Cortex of kidney (tissue), 1 donor: Measurements from ENCODE around the gene CTNND2.

Experiments used
- DNase-seq: peaks from one replicate; lab custom pipeline; 2025; lab: John Stamatoyannopoulos, UW

CTNND2 gene

DNA sequence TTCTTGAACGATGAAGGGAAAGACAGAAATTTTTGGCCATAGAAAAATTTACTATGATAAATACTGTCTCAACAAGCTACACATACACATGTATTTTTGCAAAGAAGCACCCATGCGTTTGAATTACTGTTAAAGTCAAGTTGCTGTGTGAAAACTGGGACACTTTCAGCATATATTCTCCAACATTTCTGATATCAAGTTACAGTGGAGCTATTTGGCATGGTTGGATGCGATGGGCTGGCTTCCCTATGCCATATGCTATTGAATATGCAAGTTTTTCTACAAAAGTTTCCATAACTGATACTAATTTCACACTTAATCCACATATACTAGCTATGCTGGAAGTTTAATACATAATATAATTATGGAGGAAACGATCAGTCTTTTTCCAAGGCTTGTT, 381.4 kb downstream of the CTNND2 start:
- DNase-seq, result no peak

GRCh38 chr5:11520241-11520930, 383.9 kb downstream of the CTNND2 start:
- no peak for DNase-seq

DNA sequence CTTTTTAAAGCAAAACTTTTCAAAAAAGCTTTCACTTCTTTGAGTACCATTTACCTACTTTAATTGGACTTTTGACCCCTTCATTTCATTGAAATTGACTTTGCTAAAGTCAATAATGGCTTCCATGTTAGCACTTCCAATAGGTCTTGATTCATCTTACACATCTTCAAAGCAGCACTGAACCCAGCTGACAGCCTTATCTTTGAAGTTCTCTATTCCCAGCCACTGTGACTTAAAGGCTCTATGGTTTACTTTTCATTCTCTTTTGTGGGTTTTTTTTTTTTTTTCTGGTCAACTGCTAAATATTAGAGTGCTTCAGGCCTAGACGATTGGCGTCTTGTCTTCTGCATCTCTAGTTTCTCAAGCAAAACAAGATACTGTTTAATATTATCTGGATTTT, 385.0 kb downstream of the CTNND2 start:
- no peak for DNase-seq

DNA sequence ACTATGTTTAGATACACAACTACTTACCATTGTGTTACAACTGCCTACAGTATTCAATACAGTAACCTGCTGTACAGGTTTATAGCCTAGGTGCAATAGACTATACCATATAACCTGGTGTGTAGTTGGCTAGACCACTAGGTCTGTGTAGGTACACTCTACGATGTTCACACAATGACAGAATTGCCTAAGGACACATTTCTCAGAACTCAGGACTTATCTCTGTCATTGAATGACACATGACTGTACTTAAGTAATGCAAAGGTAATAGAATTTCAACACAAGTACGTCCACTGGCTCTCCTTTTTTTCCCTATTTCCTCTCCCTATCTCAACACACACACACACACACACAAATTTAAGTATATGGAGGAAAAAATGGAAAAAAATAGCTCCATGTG, 385.6 kb downstream of the CTNND2 start:
- DNase-seq, result no peak

DNA sequence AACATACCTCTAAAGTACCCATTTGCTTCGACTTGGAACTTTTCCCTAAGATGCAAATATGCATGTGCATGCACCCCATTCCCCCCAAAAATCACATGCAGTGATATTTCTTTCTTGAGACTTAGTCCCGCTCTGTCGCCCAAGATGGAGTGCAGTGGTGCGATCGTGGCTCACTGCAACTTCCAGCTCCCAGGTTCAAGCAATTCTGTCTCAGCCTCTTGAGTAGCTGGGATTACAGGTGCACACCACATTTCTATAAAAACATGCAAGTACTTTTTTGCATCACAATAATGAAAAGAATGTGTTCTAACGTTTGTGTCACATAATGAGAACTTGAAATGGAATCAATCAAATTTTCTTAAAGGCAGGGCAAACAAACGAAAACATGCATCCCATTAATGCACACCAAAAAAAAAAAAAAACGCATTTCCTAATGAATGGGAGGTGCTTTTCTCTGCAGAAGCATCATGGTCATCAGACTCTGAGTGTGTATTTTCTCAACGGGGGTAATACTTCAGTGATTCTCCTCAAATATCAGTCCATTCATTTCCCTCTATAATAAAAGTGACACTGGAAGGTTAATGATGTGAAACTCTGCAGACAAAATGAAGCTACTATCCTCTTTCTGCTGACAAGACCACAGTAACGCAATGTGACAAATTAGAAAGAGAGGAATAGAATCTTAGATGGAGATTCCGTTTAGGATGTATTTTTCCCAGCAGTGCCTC, 389.4 kb downstream of the CTNND2 start:
- no peak for DNase-seq

GRCh38 chr5:11511878-11512277, 392.4 kb downstream of the CTNND2 start:
- no peak for DNase-seq

DNA sequence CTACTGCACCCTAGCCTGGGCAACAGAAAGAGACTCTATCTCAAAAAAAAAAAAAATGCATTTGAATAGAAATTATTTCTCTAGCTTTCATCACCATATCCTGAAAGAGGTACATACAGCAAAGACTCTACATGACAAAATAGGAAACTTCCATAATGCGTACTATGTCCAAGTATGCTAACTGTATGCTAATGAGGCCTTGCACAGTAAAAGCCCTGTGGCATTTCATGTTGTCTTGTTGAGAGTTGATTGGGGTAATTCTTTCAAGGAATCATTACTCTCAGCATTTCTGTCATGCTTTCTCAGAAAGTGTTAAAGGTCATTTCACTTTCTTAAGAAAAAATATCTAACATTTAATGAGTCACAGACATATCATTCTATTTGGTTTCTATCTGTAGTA, 393.4 kb downstream of the CTNND2 start:
- no peak for DNase-seq

- DNase-seq, result no peak
Observed at GRCh38 chr5:11509793-11510192, 394.5 kb downstream of the CTNND2 start.

DNA sequence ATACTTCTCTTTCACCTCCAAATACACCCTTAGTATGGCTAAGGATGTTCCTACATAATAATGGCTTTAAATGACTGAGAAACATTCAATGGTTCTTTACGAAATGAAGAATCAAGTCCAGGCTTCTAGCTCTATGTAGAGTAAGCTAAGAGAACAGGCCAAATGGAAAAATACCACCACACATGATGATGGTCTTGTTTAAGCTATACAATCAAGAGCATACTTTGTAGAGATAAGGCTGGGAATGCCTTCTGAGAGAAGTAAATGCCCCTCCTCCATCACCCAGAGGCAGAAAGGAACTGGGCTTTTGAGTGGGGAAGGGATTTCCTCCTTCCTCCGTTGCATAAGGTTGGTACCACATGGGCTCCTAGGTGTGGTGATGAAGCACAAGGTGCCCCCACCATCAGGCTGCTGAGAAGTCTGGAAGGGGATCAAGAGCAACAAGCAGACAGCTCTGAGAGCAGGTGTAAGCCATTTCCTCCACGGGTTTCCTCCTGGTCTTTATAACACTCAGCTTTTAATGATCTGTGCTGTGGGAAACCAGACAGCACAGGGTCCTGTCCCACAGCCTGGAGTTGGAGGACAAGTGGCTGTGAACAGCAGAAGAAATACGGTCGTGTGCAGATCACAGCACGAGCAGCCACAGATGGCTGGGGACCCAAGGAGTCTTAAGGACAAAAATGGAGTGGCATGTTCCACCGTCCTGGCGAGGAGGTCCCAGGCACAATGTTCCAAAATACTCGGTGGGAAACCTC, 396.9 kb downstream of the CTNND2 start:
- no peak for DNase-seq

DNA sequence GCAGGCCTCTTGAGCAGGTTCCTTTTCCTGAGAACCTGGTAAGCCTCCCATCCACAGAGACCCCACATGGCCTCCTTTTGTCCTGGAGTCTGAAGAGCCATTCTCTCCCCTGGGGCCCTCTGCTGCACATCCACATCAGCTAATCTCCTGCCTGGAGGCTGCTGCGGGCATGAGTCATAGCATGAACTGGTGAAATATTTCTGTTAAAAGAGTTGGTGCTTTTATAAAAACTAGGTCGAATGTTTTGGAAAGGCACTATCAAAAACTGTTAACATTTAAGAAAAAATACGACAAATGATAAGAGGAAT, 399.4 kb downstream of the CTNND2 start:
- no peak for DNase-seq

- no peak for DNase-seq
Observed at GRCh38 chr5:11504065-11504885, 400.0 kb downstream of the CTNND2 start.

DNA sequence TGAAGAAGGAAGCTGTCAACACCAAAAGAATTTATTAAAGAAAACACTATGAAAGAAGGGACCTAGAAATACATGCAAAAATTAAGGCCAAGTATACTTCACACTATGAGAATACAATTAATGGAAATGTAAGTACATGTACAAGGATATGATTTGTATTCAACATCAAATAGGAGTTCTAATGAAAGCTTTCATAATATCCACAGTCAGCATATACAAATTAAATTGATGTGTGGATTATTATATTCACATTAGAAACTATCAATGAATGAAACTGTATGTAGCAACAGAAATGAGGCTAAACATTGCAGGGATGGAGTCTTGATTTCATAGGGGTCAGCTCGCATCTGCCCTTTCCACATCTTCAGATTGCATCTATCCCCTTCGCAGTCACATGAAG, 401.5 kb downstream of the CTNND2 start:
- DNase-seq, result no peak

DNA sequence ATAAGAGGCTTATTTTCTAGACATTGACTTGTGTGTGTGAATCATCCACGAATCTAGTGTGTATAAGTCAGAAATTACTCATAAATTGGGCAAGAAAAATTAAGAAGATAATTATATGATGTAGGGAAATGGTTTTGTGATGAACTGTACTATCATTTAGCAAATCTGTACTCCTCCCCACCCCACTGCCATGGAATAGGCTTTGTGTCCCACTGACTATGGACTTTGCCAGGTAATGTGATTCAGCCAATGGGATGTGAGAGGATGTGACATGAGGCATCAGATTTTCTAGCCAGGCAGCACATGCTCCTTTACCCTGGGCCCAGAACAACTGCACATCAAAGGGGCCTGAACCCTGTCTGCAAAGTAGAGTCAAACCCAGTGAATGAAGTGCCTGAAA, 406.6 kb downstream of the CTNND2 start:
- DNase-seq, result no peak

DNA sequence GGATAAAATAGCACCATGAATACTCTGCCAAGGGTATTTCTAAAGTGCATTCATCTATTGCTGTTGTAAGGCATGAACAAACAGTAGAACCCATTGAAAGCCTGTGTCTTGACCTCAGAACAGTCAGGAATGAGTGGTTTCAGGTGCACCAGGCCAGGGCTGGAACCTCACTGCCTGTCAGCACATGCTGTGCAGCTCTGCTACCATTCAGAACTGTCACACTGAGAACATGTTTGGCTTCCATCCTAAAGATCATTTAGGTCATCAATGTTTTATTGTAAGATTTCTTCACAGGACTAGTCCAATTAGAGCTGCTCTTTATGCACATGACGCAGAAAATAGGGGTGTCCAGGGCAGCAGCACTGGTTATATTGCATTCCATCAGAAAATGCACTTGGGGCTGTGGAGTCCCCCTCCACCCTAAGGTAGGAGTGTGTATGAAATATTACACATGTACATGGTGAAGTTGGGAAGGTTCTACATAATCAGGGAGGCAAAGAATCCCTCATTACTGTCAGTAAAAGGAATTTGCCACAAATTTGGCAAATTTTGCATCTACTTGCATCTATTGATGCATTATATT, 408.0 kb downstream of the CTNND2 start:
- no peak for DNase-seq

GRCh38 chr5:11494340-11494739, 409.9 kb downstream of the CTNND2 start:
- no peak for DNase-seq

- DNase-seq, result no peak
Observed at GRCh38 chr5:11491404-11492075, 412.7 kb downstream of the CTNND2 start.

DNA sequence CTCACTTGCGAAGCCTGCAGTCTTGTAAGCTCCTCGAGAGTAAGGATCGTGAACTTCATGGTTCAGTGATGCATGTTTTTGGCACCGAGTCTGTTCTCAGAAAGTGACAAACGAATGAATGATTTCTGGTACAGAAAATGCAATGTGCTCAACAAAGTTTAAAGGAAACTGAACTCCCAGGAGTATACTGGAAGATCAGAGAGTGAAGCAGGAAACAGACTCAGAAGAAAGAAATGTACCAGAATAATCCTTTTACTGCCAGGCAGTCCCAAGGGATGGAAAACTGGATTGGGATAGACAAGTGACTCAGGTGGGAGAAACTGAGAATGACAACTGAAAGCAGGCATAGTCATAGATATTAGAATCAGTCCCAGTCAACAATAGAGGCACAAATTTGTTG, 420.6 kb downstream of the CTNND2 start:
- DNase-seq, result no peak

- DNase-seq, result no peak
Observed at GRCh38 chr5:11482011-11482410, 422.2 kb downstream of the CTNND2 start.

DNA sequence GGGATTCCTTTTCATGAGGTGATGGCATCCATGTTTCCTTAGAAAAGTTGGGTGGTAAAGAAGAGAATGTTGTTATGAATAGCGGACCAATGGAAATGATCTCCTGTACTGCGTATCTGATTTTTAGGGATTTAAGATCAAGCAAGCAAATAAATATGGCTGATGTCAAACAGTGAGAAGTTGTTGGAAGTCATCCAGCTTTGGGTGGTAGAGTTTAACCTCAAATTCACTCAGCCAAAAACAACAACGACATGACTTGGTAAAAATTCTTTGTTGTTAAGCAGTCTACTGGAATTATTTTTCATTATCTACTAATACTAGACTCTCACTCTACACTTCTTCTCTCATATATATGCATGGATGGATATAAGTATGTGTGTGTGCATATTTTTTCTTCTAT, 426.5 kb downstream of the CTNND2 start:
- DNase-seq, result no peak

- no peak for DNase-seq
Observed at GRCh38 chr5:11476866-11477265, 427.4 kb downstream of the CTNND2 start.

- DNase-seq, result no peak
Observed at GRCh38 chr5:11468334-11469039, 435.8 kb downstream of the CTNND2 start.
